Stimulated activated effector memory CD8-positive, alpha-beta T cell treated with anti-CD3 and anti-CD28 coated beads, Interleukin-12 subunit alpha, Interleukin-12 subunit beta, amount 100 ng/mL, for 72 hours (primary cell): ENCODE results near the gene LTV1.

Experiments
- ATAC-seq: fragments of 150-1000 bp; cut with Tn5 transposase; 2 replicates; pipeline ENCODE4 v1.10.0; 2021
- DNase-seq, 2 donors: peaks; one replicate each; pipeline ENCODE4 v3.0.0; 2021 to 2022; ENCODE audit warnings: low spot score in 2 of 2
- H3K27ac Mint-ChIP-seq: one replicate; pipeline ENCODE4 v1.8.0; 2022; ENCODE audit warnings: mild to moderate bottlenecking, mixed read lengths
- H3K36me3 Mint-ChIP-seq: one replicate; pipeline ENCODE4 v1.8.0; 2022; ENCODE audit warnings: mild to moderate bottlenecking, mixed read lengths
- H3K4me1 Mint-ChIP-seq: one replicate; pipeline ENCODE4 v1.8.0; 2022; ENCODE audit warnings: mixed read lengths
- H3K4me3 Mint-ChIP-seq: one replicate; pipeline ENCODE4 v1.8.0; 2022; ENCODE audit warnings: mild to moderate bottlenecking, mixed read lengths
- H3K9me3 Mint-ChIP-seq: one replicate; pipeline ENCODE4 v1.8.0; 2022; ENCODE audit warnings: mixed read lengths

Gene LTV1

GRCh38 chr6:143900358-143900757 is 57.2 kb downstream of the LTV1 start:
- peaks cover 9% of the 10 kb centered on the region for H3K4me1 Mint-ChIP-seq
- no peak for ATAC-seq
- no peaks in the 10 kb centered on the region for H3K9me3 Mint-ChIP-seq
- no peak overlapping the region for H3K4me3 Mint-ChIP-seq
- DNase-seq, result no peak
- H3K27ac Mint-ChIP-seq, result no peak overlapping the region
- no peaks in the 10 kb centered on the region for H3K36me3 Mint-ChIP-seq

DNA sequence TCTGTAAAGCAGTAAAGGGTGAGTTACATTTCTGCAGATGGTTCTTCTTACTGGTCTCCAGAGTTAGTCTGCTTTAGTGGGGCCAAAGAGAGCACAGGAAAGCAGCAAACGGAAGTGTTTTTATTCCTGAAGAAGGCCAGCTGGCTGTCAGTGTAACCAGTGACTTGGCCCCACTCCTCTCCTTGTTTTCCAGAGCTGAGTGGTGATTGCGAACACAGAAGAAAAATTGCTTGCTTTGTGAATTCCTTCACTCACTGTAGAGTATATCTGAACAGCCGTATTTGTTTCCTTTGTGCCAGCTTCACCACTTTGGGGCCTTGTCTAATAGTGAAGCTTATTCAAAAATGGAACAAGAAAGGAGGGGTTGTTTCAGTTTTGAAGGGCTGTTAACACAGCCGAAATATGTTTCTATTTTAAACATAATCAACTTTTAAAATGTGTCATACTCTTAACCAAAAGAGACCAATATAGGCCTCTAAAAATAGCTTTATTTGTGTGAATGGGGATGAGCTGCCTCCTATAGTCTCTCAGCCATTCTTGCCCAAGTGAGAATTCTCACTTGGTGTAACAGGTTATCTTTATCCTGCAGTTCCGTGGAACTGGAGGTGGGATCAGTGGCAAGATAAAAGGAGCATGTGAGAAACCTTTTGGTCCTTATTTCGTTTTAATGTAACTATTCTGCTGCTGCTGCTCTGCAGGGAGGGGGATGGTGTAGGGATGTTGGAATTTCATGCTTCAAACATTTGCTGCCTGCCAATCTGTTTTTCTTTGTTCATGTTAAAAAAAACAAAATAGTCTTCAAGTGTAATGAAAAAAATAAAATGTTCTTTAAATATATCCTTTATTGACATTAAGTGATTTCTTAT is 59.0 kb downstream of the LTV1 start:
- no peak overlapping the region for H3K4me3 Mint-ChIP-seq
- peaks cover 9% of the 10 kb centered on the region for H3K4me1 Mint-ChIP-seq
- ATAC-seq (peak; percentile 94), DNase-seq (peak in 1 of 2 donors; percentile 55)
- peak overlapping the region; percentile 38 for H3K27ac Mint-ChIP-seq
- H3K9me3 Mint-ChIP-seq, result no peaks in the 10 kb centered on the region
- H3K36me3 Mint-ChIP-seq, result no peaks in the 10 kb centered on the region

DNA sequence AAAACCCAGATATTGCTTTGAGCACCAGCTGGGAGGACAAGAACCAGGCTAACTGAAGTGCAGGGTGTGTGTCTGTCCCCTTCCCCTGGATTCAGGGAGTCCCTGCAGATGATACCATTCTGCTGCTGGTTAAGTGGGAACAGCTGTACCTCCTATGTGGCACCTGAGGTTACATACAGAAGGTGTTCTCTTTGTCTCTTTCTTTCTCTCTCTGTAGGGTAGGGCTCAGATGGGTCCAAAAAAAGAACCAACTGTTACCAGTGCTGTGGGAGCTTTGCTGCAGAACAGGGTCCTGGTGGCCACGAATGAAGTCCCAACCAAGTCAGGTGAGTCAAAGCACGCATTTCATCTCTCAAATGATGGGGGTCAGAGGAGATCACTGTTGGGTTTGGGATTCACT is 59.7 kb downstream of the LTV1 start:
- ATAC-seq, result no peak
- Mint-ChIP-seq H3K9me3 (no peaks in the 10 kb centered on the region), H3K27ac (no peak overlapping the region), H3K4me1 (peaks cover 9% of the 10 kb centered on the region), H3K36me3 (no peaks in the 10 kb centered on the region), H3K4me3 (no peak overlapping the region)
- DNase-seq, result no peak

DNA sequence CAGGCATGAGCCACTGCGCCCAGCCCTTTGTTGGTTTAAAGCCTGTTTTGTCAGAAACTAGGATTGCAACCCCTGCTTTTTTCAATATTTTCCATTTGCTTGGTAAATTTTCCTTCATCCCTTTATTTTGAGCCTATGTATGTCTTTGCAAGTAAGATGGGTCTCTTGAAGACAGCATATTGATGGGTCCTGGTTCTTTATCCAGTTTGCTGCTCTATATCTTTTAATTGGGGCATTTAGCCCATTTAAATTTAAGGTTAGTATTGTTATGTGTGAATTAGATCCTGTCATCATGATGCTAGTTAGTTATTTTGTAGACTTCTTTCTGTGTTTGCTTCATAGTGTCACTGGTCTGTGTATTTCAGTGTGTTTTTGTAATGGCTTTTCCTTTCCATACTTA is 67.9 kb downstream of the LTV1 start:
- DNase-seq (no peak), ATAC-seq (no peak)
- H3K36me3 Mint-ChIP-seq, result no peaks in the 10 kb centered on the region
- H3K9me3 Mint-ChIP-seq, result peaks cover 20% of the 10 kb centered on the region
- no peak overlapping the region for H3K4me3 Mint-ChIP-seq
- H3K27ac Mint-ChIP-seq, result no peak overlapping the region
- no peaks in the 10 kb centered on the region for H3K4me1 Mint-ChIP-seq

DNA sequence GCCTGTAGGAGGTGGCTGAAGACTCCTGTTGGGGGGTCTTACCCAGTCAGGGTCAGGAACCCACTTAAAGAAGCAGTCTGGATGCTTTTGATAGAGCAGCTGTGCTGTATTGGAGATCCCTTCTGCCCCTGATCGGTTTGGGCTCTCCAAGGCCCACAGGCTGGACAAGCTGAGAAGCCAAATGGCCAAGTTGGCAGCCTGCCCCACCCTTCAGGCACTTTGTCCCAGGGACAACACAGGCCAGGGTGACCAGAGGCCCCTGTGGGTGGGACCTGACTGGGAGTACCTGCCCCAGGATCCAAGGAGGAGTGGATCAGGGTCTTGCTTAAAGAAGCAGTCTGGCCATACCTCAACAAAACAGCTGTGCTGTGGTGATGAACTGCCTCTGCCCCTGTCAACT is 69.5 kb downstream of the LTV1 start:
- no peak for ATAC-seq
- no peak for DNase-seq
- Mint-ChIP-seq H3K4me1 (no peaks in the 10 kb centered on the region), H3K36me3 (no peaks in the 10 kb centered on the region), H3K27ac (no peak overlapping the region), H3K4me3 (no peak overlapping the region), H3K9me3 (peaks cover 24% of the 10 kb centered on the region)
